GM21786 (cell line): ENCODE data around the gene MALT1.
"Not testable (repeated sequence)": the region's sequence is repeated elsewhere in the genome, so short reads cannot be mapped to it uniquely, and the experiment has no call there.

Experiments used
- ATAC-seq: cut with Tn5 transposase; IDR thresholded peaks from one replicate; pipeline ENCODE4 v1.9.1; 2021; ENCODE audit not compliant: unreplicated experiment

MALT1 gene

DNA sequence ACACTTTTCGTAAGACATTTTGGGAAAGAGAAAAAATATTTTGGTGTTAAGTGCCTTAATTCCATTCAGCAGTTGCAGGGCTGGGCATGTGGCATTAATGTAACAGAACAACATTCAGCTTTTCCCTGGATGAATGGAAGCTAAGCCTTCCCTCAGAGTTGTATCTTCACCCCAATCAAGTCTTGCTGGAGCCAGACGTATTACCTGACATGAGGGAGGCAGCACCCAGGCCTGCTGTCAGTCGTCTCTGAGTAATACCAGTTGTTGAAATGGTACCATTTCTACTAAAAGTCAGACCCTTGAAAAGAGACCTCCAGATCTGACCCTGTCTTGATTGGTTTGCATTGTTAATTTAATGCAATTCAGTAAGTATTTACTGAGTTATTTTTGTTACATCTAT lies 57.5 kb downstream of the MALT1 start:
- ATAC-seq: no peak

DNA sequence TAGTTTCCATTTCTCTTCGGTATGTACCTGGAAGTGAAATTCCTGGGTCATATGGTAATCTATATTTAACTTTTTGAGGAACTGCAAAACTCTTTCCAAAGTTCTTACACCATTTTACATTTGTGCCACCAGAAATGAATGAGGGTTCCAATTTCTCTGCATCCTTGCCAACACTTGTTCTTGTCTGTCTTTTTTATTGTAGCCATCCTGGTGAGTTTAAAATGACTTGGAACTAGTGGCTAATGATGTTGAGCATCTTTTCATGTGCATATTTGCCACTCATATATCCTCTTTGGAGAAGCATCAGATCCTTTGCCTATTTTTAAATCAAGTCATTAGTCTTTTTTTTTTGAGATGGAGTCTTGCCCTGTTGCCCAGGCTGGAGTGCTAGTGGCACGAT lies 59.4 kb downstream of the MALT1 start:
- no peak for ATAC-seq

DNA sequence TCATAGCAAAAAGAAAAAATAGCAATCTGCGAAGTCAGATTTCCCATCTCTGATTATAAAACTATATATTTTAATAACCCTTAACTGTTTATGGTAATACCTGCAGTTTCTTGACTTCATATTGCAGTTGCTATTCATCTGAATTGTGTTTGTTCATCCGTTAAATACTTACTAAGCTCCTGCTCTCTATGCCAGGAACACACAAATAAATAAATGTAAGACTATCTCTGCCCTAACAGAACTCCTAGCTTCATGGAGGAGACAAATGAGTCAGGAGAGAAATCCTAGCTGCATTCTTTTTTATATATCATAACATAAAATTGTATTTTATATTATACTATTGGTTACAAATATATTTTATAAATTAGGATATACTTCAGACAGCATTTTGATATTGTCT lies 61.2 kb downstream of the MALT1 start:
- no peak for ATAC-seq

- no peak for ATAC-seq
Measured at GRCh38 chr18:58733866-58734265, 62.6 kb downstream of the MALT1 start.

- no peak for ATAC-seq
Measured at GRCh38 chr18:58738322-58738721, 67.1 kb downstream of the MALT1 start.

GRCh38 chr18:58745914-58746313 lies 74.6 kb downstream of the MALT1 start:
- no peak for ATAC-seq

DNA sequence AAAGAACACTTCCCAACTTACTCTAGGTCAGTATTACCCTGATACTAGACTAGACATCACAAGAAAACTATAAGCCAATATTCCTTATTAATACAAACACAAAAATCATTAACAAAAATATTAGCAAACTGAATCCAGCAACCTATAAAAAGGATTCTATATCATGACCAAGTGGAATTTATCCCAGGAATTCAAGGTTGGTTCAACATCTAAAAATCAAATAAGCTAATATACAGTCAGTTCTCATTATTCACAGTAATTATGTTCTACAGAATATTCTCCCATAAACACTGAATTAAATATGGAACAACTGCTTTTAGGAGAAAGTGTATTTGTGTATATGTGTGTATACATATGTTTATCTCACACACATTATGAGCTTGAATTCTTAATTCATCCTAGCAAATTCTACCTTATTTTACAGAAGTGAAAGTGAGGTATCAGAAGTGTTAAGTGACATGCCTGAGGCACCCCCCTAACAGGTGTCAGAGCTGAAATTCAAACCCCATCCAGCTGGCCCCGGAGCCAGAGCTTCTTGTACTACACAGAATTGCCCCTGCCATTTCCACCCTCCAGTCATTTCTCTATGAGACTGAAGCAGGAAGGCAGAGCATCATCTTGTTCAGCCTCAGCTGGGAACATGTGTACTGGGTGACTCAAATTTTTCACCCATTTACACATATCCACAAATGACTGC lies 77.8 kb downstream of the MALT1 start:
- no peak for ATAC-seq

- no peak for ATAC-seq
Measured at GRCh38 chr18:58753976-58754375, 82.7 kb downstream of the MALT1 start.

GRCh38 chr18:58754544-58755068 lies 83.3 kb downstream of the MALT1 start:
- no peak for ATAC-seq

DNA sequence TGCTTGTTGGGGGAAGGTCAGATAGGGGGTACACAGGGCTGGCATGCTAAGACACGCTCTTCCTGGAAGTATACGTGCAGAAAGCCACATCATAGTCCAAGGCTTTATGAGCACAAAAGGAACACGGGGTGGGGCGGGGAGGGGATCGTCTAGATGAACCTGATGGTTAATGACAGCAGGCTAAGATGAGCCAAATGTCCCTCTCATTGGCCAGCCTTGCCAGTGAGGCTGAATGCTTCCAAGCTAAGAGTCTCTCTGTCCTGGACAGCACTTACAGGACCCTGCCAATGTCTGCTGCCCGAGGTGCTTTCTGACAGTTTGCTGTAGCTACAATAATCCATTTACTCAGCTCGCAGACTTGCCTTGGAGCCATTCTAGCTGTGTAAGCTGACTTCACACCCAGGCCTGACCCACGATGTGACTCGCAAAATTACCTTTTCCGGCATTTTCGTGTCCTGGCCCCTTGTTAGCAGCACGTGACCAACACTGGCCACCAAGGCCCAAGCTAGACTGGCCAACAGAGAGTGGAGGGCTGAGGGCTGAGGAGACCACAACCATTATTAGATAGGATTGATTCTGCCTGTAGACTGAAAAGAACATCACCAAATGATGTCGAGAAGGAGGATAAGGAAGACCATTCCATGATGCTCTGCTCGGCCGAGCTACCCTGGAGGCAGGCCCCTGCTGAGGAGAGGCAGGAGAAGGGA lies 84.2 kb downstream of the MALT1 start:
- no peak for ATAC-seq

DNA sequence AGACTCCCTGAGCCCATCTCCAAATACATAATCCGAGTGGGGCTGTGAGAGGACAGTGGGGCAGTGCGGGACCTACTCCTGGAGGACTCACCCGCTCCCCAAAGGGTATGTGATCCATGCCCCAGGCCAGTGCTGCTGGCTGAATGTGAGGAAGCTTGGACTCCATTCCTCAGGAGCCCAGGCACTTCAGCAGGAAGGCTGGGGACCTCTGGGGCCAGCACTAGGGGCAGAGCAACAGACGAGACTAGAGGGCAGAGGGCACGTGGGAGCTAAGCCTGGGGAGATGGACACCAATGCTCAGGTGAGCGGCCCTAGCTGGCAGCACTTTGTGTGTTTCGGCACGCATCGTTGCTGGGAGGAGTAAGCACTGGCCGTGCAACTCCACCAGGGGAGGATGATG lies 84.9 kb downstream of the MALT1 start:
- no peak for ATAC-seq

GRCh38 chr18:58756596-58757240 lies 85.5 kb downstream of the MALT1 start:
- no peak for ATAC-seq

DNA sequence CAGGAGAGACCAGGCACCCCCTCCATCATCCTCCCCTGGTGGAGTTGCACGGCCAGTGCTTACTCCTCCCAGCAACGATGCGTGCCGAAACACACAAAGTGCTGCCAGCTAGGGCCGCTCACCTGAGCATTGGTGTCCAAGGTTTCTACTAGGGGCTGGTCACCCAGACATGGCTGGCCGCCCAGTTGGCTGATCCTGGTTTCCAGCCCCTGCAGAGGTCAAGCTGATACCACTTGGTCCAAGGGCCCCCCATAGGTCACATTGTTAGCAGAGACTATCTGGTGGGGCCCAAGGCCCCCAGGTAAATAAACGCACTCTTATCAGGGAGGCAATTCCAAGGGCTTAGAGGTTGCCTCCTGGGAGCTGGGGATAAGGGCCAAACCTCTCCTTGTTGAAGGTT lies 86.1 kb downstream of the MALT1 start:
- ATAC-seq: not testable (repeated sequence)

- no peak for ATAC-seq
Measured at GRCh38 chr18:58758046-58758445, 86.8 kb downstream of the MALT1 start.

GRCh38 chr18:58758606-58759005 lies 87.3 kb downstream of the MALT1 start:
- no peak for ATAC-seq

DNA sequence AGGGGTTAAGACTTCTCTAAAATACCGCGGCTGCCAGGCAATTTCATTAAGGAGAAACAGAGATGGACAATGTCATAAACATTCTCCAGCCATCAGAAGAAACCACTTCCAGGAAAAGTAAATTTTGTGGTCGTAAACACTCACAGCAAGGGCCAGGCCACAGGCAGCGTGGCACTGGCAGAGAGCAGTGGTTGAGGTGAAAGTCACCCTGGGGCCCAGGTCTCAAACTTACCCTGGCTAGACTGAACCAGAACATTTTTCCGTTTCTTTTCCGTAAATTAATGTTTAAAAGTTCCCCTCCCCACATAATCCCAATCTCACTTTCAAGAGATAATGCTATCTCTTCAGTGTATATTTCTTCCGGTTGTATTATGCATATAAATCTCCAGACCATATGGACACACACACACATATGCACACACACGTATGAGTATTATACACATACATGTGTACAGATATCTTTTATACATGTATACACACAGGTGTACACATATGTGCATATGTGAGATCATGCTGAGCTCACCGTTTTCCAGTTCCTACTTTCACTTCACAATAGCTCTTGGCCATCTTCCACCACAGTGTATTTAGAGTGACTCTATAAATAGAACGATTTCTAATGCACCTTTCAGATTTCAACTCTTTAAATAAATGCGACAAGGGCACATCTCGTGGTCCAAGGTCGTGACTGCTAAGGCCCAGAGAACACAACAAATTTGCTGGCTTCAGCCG lies 90.1 kb downstream of the MALT1 start:
- peak; percentile 81 for ATAC-seq

GRCh38 chr18:58761970-58762780 lies 90.9 kb downstream of the MALT1 start:
- ATAC-seq: no peak

- ATAC-seq: no peak
Measured at GRCh38 chr18:58762781-58763171, 91.5 kb downstream of the MALT1 start.

- no peak for ATAC-seq
Measured at GRCh38 chr18:58766164-58766563, 94.9 kb downstream of the MALT1 start.

- ATAC-seq: no peak
Measured at GRCh38 chr18:58766946-58767345, 95.7 kb downstream of the MALT1 start.
